Upper lobe of right lung (tissue), 1 donor: Measurements from ENCODE around the gene MED7. TPM values are rescaled to one million over a fixed set of nuclear protein-coding genes. Genes with fewer than 3 reads are reported as not detected.
A peak's percentile ranks its signal among the peaks of the same experiment; 100 is the strongest.

Experiments
- ATAC-seq: fragments of 200-7000 bp; cut with Tn5 transposase; one replicate; pipeline ENCODE4 v1.9.1; 2020; ENCODE audit warnings: mild to moderate bottlenecking, moderate library complexity
- DNase-seq: peaks from one replicate; pipeline ENCODE4 v3.0.0-alpha.2; 2020
- H3K27ac ChIP-seq: fragments of 200-600 bp; one replicate; pipeline ENCODE4 v1.8.0; 2022
- H3K27me3 ChIP-seq: fragments of 200-600 bp; one replicate; pipeline ENCODE4 v1.8.0; 2022; ENCODE audit warnings: mild to moderate bottlenecking
- H3K36me3 ChIP-seq: fragments of 200-600 bp; one replicate; pipeline ENCODE4 v1.8.0; 2022
- H3K4me1 ChIP-seq: fragments of 200-600 bp; one replicate; pipeline ENCODE4 v1.8.0; 2022
- H3K4me3 ChIP-seq: fragments of 200-600 bp; one replicate; pipeline ENCODE4 v1.8.0; 2022; ENCODE audit warnings: mild to moderate bottlenecking
- H3K9me3 ChIP-seq: fragments of 200-600 bp; one replicate; pipeline ENCODE4 v1.8.0; 2022
- intact Hi-C: fragments of 100-400 bp; cut with DNase I; formaldehyde crosslinking; loops from one replicate; pipeline ENCODE4 v1.11.0; 2022
- total RNA-seq: library from RNA; stranded (reverse); fragmentation: NEBNext Ultra II Directional; extraction: Animal tissue kit (Norgen Biotek cat#: 25700); gene quantifications from one replicate; pipeline ENCODE4 v1.2.1, GENCODE V29; 2021
- TF ChIP-seq, protein P1 (sequence below): fragments of 200-600 bp; IDR thresholded peaks from one replicate; pipeline ENCODE4 v1.8.0; 2022; ENCODE audit warnings: antibody characterized with exemption
- donor health status: DM: no; HTN: yes; CAD: no; lungs with severe emphysema.

Gene MED7
- total RNA-seq, 1 donor from 2014 or later = 10.4 TPM

DNA sequence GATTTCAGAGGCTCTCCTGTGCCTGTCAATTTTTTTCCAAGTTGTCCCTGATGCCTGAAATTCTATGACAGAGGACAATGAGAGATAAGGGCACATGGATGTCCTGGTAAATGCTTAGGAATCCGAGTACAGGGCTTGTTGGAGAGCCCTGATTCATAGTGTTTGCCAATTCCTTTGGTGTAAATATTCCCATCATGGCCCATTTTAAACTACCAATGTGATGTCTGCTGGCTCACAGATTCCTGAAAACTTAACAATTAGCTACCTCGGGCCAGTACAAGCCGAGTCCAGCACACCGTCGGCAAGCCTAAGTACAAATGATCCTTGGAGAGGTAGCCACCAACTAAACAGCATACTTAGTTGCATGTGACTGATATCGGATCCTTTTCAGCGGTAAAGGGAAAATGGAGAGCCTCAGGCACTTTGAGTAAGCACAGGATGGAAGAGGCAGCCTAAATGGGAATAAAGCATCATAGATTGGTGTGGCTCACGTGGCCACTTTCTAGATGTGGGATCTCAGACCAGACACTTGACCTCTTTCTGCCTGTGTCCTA lies 41.5 kb upstream of the MED7 start:
- ATAC-seq (no peak), DNase-seq (no peak)
- TF ChIP-seq, protein P1, sequence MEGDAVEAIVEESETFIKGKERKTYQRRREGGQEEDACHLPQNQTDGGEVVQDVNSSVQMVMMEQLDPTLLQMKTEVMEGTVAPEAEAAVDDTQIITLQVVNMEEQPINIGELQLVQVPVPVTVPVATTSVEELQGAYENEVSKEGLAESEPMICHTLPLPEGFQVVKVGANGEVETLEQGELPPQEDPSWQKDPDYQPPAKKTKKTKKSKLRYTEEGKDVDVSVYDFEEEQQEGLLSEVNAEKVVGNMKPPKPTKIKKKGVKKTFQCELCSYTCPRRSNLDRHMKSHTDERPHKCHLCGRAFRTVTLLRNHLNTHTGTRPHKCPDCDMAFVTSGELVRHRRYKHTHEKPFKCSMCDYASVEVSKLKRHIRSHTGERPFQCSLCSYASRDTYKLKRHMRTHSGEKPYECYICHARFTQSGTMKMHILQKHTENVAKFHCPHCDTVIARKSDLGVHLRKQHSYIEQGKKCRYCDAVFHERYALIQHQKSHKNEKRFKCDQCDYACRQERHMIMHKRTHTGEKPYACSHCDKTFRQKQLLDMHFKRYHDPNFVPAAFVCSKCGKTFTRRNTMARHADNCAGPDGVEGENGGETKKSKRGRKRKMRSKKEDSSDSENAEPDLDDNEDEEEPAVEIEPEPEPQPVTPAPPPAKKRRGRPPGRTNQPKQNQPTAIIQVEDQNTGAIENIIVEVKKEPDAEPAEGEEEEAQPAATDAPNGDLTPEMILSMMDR = no peak
- Histone ChIP-seq H3K36me3 (no peaks in the 10 kb centered on the region), H3K9me3 (no peaks in the 10 kb centered on the region), H3K27me3 (no peaks in the 10 kb centered on the region), H3K27ac (no peak overlapping the region), H3K4me1 (no peaks in the 10 kb centered on the region), H3K4me3 (peak overlapping the region; percentile 39)
- intact Hi-C loops = no loop called here

DNA sequence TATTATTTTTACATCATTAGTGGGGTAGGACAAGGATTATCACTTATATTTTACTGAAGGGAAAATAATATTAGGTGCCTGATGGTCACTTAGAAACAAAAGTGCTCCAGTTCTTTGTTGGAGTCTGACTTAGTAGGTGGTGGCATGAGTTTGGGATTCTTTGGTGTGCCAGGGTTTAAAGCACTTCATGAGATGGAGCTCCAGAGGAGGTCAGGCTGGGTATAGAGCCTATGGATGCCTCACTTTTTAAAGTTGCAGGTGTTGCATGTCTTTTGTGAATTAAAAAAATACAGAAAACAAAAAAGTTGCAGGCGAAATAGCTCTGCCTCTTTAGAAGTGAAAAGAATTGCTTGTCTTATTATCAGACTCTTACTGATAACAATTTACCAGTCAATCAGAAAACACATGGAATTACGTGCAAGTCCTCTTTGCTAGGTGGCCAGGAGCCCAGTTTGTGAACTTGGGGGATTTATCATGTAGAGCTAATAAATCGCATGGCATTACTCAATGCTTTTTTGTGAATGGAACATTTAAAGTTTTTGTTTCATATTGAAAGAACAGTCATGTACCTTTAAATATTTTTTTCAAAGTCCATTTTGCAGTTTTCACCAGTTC lies 39.6 kb upstream of the MED7 start:
- intact Hi-C loops = no loop called here
- H3K4me3 ChIP-seq = peak overlapping the region; percentile 39
- H3K36me3 ChIP-seq = no peaks in the 10 kb centered on the region
- peak overlapping the region; percentile 52 for H3K27ac ChIP-seq
- no peak for DNase-seq
- no peaks in the 10 kb centered on the region for H3K27me3 ChIP-seq
- H3K4me1 ChIP-seq = no peaks in the 10 kb centered on the region
- H3K9me3 ChIP-seq = no peaks in the 10 kb centered on the region
- TF ChIP-seq, protein P1 = no peak
- ATAC-seq = no peak

DNA sequence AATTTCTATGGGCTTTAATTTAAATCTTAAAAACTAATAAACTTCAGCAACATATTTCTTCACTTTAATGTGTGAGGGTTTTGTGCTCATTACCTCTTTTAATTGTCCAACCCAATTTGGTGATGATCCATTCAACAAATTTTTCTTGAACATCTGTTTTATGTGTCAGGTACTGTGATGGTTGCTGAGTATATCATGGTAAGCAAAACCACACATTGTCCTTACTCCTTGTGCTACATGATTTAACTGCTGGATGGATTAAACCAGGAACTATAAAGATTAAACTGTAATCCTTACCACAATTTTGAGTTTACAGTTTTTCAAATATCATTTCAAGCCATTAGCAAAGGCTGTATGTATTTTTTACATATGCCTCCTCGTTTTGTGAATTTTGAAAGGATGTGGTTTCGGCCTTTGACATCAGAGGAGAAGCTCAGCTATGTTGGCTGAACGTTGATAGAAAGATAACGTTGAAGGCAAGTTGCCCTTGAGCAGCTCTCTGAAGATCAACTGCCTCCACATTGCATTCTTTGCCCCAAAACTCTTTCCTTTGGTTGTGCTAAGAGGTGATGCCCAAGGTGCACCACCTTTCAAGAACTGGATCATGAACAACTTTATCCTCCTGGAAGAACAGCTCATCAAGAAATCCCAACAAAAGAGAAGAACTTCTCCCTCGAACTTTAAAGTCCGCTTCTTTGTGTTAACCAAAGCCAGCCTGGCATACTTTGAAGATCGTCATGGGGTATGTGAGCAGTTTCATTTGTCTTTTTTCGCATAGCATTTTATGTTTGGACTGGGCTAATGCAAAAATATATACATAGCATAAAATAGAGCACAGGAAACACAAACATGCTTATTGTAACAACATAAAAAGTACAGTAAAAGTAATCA lies 38.0 kb upstream of the MED7 start, which contains the start of gene ITK:
Gene ITK (plus strand): TSS at position 467 of the 891 bp plus-strand sequence. CDS start 138 bp downstream, at position 605.
- TF ChIP-seq, protein P1 = no peak
- H3K27ac ChIP-seq = peak within 1 kb of the TSS; percentile 52
- intact Hi-C loops = no loop called here
- no peaks in the 10 kb centered on the region for H3K36me3 ChIP-seq
- DNase-seq (no peak), ATAC-seq (no peak)
- no peaks in the 10 kb centered on the region for H3K4me1 ChIP-seq
- no peaks in the 10 kb centered on the region for H3K9me3 ChIP-seq
- no peaks in the 10 kb centered on the region for H3K27me3 ChIP-seq
- H3K4me3 ChIP-seq = peak within 1 kb of the TSS; percentile 39

GRCh38 chr5:157178966-157179365 lies 36.3 kb upstream of the MED7 start:
- intact Hi-C loops = no loop called here
- ATAC-seq = no peak

GRCh38 chr5:157177953-157178352 lies 35.3 kb upstream of the MED7 start:
- no peak for ATAC-seq
- TF ChIP-seq, protein P1 = no peak
- Histone ChIP-seq H3K9me3 (no peaks in the 10 kb centered on the region), H3K4me3 (no peak overlapping the region), H3K27ac (no peak overlapping the region), H3K4me1 (no peaks in the 10 kb centered on the region), H3K27me3 (no peaks in the 10 kb centered on the region), H3K36me3 (no peaks in the 10 kb centered on the region)
- intact Hi-C loops = no loop called here
- no peak for DNase-seq

More at GRCh38 chr5:157178966-157179365, 36.3 kb upstream of the MED7 start:
- no peaks in the 10 kb centered on the region for H3K9me3 ChIP-seq
- H3K27ac ChIP-seq = no peak overlapping the region
- no peaks in the 10 kb centered on the region for H3K27me3 ChIP-seq
- H3K4me3 ChIP-seq = no peak overlapping the region
- no peaks in the 10 kb centered on the region for H3K36me3 ChIP-seq
- no peaks in the 10 kb centered on the region for H3K4me1 ChIP-seq
- TF ChIP-seq, protein P1 = no peak
- DNase-seq = no peak
